Sciatic nerve (tissue), 2 donors: ENCODE data around the gene HIVEP1. TPM values are rescaled to one million over a fixed set of nuclear protein-coding genes. Genes with fewer than 3 reads are reported as not detected.

Experiments
- ATAC-seq: fragments of 200-7000 bp; cut with Tn5 transposase; one replicate; pipeline ENCODE4 v1.9.1; 2020; ENCODE audit warnings: mild to moderate bottlenecking, moderate library complexity
- DNase-seq: peaks from one replicate; pipeline ENCODE4 v3.0.0-alpha.2; 2020; ENCODE audit warnings: low spot score
- intact Hi-C: fragments of 100-400 bp; cut with DNase I; formaldehyde crosslinking; loops from one replicate; pipeline ENCODE4 v1.14.2; 2022
- total RNA-seq: library from RNA; stranded (reverse); fragmentation: NEBNext Ultra II Directional; extraction: Animal tissue kit (Norgen Biotek cat#: 25700); gene quantifications from one replicate; pipeline ENCODE4 v1.2.1, GENCODE V29; 2021
- donor health status: DM: no; HTN: no; CAD: no.
- donor health status: DM: no; HTN: no; CAD: no.

Gene HIVEP1
- total RNA-seq, 1 donor from 2014 or later, result 48.6 TPM

DNA sequence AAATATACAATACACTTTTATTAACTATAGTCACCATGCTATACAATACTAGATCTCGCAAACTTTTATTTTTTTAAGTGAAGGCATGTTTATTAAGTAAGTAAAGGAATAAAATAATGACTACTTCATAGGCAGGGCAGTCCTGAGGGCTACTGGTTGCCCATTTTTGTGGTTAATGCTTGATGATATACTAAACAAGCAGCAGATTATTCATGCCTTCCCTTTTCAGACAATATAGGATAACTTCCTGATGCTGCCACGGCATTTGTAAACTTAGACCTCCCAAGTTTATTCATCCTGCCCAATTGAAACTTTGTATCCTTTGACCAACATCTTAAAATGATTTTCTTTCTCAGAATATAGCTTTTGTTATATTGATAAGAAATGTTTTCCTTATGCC, 24.7 kb upstream of the HIVEP1 start:
- DNase-seq (no peak), ATAC-seq (no peak)
- intact Hi-C loops, result no loop called here

DNA sequence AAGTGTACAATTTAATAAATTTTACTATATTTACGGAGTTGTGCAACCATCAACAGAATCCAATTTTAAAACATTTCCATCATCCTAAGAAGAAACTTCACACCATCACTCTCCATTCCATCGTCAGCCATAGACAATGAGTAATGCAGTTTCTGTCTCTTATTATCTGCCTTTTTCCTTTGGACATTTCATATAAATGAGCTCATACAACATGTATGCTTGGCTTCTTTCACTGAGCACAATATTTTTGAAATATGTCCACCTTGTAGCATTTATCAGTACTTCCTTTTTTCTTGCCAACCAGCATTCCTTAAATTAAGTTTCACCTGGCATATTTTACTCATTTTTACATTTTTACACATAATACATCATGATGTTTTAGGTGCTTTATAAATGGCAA, 22.7 kb upstream of the HIVEP1 start:
- DNase-seq (no peak), ATAC-seq (no peak)
- intact Hi-C loops, result no loop called here

DNA sequence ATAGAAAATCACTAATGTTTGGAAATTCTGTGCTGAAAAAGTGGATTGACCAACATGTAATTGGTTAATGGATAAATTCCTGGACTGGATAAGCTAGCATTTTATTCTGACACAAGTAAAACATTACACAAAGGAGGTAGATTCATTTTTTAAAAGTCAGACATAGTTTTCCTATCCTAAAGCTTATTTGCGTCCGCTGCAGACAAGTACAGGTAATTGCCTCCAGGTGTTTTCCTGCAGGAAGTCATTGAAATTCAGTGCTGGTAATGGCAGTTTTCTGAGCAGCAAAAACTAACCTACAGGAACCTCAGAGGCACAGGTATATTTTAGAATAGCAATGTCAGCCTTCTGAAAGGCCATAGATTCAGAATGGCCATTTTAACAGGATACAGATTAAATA, 20.0 kb upstream of the HIVEP1 start:
- no peak for ATAC-seq
- intact Hi-C loops, result no loop called here
- no peak for DNase-seq

DNA sequence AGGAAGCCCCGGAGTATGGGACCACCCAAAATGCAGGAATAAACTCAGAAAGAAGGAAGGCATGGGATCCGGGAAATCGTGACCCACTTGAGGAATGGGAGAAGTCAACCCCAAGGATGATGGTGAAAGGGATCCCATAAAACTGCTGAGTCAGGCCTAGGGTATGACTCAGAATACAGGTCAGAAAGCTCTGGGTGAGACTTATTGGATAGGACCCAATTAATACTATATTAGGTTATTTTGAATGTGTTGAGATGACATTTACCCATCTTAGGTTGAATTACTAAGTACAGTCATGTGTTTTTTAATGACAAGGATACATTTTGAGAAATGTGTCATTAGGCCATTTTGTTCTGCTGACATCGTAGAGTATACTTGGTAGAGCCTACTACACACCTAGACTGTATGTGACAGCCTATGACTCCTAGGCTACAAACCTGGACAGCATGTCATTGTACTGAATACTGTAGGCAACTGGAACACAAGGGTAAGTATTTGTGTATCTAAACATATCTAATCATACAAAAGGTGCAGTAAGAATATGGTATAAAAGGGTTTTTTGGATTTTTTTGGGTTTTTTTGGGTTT, 17.1 kb upstream of the HIVEP1 start:
- DNase-seq (no peak), ATAC-seq (no peak)
- intact Hi-C loops, result no loop called here

DNA sequence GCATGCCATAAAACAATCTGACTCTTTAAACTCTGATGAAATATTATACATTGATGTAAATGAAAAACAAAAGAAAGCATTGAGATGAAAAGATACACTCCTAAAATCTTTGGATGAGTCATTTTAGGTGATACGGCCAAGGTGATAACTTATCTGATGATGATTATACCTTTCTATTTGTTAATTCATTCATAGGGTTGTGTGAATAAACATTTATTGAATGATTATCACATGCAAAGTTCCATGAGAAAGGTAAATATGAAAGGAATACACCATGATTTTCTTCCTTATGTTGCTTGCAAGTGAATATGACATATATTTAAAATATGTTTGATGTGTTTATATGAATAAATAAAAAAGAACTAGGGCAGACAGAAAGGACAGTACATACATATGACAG, 15.4 kb upstream of the HIVEP1 start:
- no peak for ATAC-seq
- no peak for DNase-seq
- intact Hi-C loops, result no loop called here

DNA sequence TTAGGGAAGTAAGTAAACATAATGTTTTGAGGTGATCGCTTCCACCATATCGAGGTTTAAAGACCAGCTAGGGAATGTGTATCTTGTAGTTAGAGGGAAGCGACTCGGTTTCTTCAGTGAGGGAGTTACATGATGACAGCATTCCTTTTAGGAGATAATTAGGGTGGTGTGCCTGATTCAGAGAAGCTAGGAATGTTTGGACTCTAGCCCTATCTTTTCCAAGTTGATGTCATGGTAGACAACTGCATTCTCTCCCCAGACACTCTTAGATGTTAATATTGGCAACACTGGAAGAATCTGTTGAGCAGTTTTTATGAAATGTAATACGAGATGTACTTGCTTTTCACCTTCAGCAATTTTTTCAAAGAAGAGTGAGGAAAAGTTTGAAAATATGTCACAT, 12.9 kb upstream of the HIVEP1 start:
- ATAC-seq (peak; percentile 57), DNase-seq (no peak)
- intact Hi-C loops, result no loop called here

DNA sequence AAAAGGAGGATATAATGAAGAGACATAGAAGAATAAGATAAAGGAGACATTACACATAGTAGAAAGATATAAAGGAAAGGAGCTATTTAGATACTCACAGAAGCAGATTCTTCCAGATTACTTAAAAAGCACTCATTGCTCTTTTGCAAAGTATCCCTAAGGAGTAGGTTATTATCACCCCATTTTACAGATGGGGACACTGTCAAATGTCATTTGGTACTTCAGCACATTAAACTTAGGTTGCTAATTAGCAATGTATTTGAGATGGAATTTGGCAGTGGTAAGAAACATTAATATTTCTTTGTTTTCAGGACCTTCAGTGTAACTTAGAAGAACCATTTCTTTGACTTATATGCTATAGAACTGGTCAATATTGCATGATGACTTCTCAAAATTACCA, 11.9 kb upstream of the HIVEP1 start:
- intact Hi-C loops, result no loop called here
- no peak for DNase-seq
- ATAC-seq, result no peak

DNA sequence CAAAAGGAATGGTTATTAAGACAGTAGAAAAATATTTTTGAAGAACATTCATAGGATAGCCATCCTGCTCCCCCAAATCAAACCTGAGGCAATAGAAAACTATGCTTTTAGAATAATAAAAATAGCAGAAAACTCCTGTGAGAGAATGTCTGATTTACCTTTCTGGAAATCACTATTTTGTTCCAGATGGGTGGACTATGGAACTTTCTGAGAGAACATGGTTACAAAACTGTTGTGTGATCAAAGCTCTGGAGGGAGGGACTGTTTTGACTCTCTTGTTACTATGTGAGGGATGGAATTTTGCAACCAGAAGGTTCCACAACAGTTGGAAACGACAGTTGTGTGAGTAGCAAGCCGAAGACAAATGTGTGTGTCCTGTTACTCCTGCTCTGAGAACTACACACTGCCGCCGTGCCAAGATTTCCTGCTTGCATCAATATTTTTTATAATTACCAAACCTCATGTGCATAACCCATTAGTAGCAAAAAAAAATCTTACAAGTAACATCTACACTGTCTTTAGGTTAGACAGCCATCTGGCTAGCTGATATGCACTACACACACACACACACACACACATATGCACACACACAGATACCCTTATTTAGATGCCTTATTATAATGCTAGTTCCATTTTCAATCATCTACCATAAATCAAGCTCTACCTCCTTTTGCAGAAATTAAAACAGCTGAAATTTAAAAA, 11.0 kb upstream of the HIVEP1 start:
- intact Hi-C loops, result no loop called here
- DNase-seq (no peak), ATAC-seq (peak; percentile 30)

DNA sequence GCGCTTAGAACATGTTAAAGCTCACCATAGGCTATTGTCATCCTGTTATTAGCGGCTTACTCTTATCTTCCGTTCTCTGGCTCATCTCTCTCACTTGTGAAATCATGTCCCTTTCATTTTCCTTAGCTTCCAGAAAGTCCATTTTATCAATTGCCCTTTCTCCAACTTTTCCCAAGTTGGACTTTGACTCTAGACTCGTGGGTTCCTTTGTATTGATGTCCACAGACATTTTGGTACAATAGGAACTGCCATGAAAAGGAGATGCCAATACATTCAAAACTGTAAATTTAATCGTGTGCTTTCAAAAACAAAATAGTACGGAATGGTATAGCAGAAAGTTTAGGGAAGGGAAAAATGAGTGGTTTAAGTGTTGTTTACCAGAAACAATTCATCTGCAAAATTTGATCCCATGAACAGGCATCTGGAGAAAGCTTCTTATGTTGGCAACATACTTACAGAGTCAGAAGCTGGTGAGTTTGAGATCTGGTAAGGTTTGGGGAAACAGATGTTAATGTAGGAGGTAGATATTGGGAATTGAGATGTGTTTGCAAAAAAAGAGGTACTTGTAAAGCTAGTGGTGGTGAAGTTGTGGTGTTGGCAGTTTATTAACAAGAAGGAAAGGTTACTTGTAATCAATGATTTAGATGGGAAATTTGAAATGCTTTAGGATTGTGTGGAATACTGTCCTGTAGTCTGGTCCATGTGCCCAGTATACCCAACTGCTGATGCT, 10.2 kb upstream of the HIVEP1 start:
- intact Hi-C loops, result no loop called here
- DNase-seq, result no peak
- no peak for ATAC-seq

DNA sequence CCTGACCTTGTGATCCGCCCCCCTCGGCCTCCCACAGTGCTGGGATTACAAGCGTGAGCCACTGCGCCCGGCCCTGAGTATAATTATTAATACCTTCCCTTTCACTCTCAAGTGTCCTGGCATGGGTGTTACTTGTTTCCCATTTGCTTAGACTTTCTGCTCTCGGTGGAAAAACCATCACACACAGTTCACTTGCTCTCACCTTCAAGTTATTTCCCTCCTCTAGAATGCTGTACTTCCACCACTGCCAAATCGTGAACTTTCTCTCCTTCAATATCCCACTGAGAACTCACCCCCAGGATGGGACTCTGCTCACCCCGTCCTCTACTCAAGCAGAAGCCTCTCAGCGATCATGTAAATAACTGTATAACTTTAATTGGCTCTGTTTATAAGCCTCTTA, 4.6 kb upstream of the HIVEP1 start:
- intact Hi-C loops, result no loop called here
- ATAC-seq, result no peak
- no peak for DNase-seq

DNA sequence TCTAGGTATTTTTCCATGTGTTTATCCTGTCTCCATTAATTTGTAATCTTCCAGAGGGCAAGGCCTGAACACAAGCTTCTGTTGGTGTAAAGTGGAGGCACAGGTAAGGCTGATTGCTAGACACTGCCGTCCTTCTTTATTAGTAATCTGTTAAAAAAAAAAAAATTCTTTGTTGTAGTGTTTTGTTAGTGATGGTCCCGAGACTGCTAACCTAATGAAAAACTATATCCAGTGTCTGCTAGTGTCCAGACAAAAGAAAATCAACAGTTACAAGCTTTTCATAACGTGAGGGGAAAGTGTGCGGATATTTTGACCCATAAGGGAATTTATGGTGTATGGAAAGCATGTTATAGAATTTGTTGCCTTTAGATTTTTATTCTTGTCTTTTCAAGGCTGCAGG, 4.2 kb upstream of the HIVEP1 start:
- intact Hi-C loops, result no loop called here
- no peak for ATAC-seq
- no peak for DNase-seq

DNA sequence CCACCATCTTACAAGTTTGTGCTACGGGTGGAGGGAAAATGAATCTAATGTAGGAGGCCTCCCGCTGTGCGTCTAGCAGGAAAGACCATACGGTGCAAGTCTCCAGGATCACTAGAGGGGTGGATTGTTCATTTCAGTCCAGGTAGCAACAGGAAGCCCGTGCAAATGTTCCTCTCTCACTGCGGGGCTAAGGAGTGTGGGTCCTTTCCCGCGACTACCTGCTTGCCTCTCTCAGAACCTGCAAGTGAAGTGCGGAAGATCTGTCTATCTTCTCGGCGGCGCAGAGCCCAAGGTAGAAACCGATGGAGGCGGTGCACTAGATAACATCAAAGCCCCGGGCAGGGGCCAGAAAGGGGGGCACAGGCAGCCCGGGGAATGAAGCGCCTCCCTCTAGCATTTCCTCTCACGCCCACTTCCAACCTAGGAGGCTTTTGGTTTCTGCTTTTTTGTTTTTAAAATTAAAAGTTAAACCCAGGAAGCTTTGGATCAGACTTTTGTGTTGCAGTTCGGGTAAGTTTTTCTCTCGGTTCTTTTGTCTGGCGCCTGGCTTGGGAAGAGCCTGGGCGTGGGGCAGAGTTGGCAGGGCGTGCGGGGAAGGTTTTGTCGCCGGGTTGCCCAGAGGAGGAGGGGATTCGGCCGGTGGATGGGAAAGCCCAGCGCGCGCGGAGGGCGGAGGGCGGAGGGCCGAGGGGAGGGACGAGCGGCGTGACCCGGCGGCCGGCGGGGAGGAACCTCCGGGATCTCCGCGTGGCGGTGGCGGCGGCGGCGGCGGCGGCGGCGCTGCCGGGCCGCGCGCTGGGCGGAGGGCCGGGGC, 3.5 kb upstream of the HIVEP1 start:
- ATAC-seq (peak; percentile 48), DNase-seq (peak; percentile 91)
- intact Hi-C loops, result no loop called here

DNA sequence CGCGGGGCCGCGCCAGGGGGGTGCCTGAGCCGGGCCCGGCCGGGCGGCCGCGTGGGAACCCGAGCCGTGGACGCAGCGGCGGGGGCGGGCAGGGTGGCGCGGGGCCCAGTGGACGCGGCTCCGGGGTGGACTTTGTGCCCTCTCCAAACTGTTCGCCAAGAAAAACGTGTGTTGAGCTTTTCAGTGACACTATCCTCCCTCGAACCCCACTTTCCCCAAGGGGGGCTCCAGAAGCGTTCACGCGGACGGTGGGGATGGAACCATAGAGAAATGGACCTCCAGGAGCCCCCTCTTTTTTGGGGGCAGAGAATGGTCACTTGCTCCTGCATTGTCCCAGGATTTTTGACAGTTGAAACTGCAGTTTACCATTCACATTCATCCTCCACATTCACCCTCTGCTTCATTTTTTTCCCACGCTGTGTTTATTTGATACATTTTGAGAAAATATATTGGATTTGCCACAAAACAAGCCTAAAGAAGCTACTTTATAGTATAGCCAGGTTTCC, 2.9 kb upstream of the HIVEP1 start:
- ATAC-seq, result no peak
- intact Hi-C loops, result no loop called here

DNA sequence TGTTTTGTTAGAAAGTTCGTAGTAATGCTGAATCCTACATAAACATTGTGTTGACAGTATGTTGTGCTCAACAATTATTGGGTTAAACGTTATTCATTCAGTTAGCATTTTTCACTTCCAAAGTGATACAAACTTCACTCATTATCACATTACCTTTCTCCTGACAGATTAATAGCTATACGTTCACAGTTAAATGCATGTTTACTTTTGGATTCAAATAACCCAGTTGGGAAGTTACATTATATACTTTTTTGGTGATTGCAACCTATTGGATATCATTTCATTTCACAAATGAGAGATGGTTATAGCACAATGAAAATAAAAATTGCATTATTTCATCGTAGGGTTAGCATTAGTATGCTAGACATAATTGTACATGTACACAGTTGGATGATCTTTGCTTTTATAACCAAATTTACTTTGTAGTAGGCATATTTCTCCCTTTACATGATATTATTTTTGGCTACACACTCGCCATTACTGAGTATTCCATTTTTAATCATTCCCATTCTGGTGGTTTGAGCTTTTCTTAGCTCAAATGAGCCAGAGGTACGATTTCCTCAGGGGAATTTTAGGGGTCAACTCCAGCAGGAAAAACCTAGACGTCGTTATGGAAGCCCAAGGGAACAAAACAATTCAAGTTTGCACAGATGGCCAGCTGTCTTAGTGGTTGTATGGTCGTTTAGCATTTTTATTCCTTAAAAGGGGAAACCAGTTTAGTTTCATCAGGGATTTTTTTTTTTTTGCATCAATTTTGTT, 2.1 kb upstream of the HIVEP1 start:
- intact Hi-C loops, result loop anchor here (10.0 kb wide), 1 partner anchor 305 kb away; no protein-coding TSS in a partner anchor
- DNase-seq, result no peak
- ATAC-seq, result no peak

More for the DNA sequence above, 2.9 kb upstream of the HIVEP1 start:
- DNase-seq, result no peak

DNA sequence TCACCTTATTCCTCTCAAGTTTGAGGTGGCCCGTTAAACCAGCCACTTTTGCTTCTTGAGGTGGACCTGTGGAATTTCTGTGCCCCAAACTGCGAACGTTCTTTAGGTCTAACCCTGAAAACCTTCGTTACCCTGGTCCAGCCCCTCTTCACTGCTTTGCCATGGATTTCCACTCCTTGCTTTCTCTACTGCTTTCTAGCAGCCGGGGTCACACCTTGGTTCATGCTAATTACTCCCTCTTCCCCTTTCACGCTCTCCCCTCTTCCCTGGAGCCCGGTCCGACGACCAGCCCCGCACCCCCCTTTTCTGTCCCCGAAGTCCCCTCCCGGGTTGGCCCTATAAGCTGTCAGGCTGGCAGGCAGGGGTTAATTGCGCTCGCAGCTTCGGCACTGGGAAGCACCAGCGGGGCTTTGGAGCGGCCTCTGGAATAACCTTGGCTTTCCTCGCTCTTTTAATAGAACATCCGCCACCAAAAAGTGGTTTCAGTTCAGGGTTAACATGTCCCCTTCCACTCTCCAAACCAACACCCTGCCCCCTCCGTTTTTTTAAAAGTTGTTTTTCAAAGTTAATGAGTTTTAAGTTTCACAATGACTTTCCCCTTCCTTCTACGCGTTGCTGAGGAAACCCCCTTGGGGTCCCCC, 1.4 kb upstream of the HIVEP1 start:
- ATAC-seq, result peak; percentile 54
- DNase-seq, result peak; percentile 85
- intact Hi-C loops, result loop anchor here (10.0 kb wide), 1 partner anchor 306 kb away; no protein-coding TSS in a partner anchor

DNA sequence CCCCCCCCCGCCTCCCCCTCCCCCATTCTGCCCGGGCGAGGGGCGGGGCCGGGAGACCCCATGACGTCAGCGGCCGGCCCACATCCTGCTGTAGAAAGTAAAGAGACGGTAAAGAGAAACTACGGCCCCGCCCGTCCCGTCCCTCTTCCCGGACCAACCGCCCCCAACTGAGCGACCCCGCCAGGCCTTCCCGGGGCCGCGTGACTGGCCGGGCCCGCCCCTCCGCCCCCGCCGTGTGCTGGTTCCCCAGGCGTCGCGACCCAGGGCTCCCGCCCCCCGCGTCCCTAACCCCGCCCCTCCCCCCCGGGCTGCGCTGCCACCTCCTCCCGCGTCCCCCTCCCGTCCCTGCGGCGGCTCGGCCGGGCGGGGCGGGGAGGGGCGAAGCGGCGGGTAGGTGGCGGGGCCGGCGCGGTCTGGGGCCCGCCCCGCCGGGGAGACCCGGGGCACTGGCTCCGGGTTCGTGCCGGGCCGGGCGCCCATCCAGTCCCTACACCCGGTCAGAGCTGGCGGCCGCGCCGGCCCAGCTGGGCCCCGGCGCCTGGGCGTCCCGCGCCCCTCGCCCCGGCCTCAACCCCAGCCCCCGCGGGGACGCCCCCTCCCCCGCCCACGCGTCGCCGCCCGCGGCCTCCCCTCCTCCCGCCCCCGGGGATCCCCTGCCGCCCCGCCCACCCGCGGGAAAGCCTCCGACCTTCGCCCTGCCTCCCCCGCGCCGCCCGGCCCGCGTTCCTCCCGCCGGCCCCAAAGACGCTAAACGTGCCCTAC, 655 bp upstream of the HIVEP1 start:
- intact Hi-C loops, result loop anchor here (10.0 kb wide), 1 partner anchor 307 kb away; no protein-coding TSS in a partner anchor
- DNase-seq (peak; percentile 98), ATAC-seq (peak; percentile 95)

DNA sequence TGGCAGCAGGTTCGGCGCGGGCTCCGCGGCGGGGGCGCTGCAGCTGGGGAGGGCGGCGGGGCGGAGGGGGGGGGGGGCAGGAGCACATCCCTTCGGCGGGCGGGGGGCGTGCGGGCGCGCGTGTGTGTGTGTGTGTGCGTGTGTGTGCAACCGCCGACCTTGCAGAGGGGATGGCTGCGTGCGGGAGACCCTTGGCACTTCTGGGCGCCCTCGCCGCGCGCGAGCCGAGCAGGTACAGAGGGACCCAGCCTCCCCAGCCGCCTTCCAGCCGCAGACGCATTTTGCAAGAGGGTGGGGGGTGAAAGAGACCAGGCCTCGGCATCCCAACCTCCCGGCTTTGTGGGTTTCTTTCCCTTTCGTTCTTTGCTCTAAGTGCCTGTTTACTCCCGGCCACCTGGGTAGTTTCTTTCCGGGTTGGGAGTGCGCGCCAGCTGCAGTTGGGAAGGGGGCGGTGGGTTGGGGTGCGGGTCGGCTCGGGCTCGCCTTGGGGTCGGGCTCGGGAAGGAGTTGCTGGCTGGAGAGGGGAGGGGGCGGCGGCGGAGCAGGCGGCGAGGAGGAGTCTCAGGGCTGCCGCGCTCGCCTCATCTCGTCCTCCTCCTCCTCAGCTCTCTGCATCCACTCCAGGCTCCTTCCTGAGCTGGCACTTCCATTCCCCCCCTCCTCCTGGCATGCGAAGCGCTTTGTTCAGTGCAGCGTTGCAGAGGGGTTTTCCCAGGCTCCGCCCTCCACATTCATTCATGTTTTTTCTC, 620 bp downstream of the HIVEP1 start:
- peak; percentile 82 for DNase-seq
- intact Hi-C loops, result loop anchor here (10.0 kb wide), 1 partner anchor 308 kb away; no protein-coding TSS in a partner anchor
- ATAC-seq, result peak; percentile 44
